SK-N-MC (cell line): Measurements from ENCODE around the gene OXCT1.

Experiments used
- EZH2 ChIP-seq: fragments of 200-600 bp; sonication (generic); IDR thresholded peaks from one replicate; pipeline ENCODE4 v1.6.1; 2017; ENCODE audit warnings: antibody characterized with exemption
- FOXP2 ChIP-seq: optimal IDR thresholded peaks from 2 replicates; pipeline ENCODE3; 2011; ENCODE audit warnings: mild to moderate bottlenecking, moderate library complexity; ENCODE audit not compliant: insufficient read depth; ENCODE audit errors: extremely low read length, control extremely low read depth
- POLR2AphosphoS5 ChIP-seq: IDR thresholded peaks from 2 replicates; pipeline ENCODE4 v1.6.1; 2012; ENCODE audit warnings: mild to moderate bottlenecking, low read depth, low read length, borderline replicate concordance

DNA sequence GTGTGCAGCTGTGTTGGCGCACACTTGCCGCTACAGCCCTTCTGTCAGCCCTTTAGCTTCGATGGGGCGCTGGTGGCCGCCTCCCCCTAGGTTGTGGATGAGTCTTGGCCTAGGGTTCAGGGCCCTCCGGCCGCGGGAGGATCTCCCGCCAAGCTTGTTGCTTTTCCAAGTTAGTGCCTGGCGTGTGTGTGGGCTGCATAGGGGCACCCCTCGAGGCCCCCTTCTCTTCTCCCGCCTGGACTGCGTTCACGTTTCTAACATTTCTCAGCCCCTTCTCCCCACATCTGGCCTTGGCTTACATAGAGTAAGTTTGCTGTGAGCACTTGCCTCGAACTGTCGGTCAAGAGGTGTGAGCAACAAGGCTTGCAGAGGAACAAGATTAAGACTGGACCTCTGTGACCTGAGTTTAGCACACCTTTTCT is 413 bp upstream of the OXCT1 start:
- TF ChIP-seq EZH2, result no peak
- no peak for TF ChIP-seq POLR2AphosphoS5
- TF ChIP-seq FOXP2, result no peak
